ENCODE data around the gene STX16. TPM values are rescaled to one million over a fixed set of nuclear protein-coding genes. Genes with fewer than 3 reads are reported as not detected.

STX16 gene
- total RNA-seq, 1 experiment from 2014 or later = 89.1 TPM

DNA sequence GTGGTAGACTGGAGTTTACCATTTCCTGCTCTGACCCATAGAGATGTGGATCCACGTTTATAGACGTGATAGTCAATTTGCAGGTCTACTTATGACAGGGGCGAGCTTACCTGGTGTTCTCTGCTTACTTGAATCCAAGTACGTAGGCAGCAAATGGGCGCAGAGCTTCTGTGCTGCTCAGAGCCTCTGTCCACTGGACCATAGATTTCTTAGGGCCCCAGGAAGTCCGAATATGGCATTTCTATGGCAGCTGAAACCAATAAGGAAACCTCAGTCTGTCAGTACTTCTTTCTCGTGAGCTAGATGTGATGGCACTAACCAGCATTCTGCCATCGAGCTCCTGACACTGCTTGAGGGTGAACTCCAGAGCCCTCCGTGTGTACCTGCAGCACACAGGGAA lies 22.0 kb downstream of the STX16 start (continued):
- TF ChIP-seq, protein P1, sequence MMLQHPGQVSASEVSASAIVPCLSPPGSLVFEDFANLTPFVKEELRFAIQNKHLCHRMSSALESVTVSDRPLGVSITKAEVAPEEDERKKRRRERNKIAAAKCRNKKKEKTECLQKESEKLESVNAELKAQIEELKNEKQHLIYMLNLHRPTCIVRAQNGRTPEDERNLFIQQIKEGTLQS (CRISPR knock-in tag; conservative IDR thresholded peaks at IDR 0.05) = no peak
- TF ChIP-seq, protein P2, sequence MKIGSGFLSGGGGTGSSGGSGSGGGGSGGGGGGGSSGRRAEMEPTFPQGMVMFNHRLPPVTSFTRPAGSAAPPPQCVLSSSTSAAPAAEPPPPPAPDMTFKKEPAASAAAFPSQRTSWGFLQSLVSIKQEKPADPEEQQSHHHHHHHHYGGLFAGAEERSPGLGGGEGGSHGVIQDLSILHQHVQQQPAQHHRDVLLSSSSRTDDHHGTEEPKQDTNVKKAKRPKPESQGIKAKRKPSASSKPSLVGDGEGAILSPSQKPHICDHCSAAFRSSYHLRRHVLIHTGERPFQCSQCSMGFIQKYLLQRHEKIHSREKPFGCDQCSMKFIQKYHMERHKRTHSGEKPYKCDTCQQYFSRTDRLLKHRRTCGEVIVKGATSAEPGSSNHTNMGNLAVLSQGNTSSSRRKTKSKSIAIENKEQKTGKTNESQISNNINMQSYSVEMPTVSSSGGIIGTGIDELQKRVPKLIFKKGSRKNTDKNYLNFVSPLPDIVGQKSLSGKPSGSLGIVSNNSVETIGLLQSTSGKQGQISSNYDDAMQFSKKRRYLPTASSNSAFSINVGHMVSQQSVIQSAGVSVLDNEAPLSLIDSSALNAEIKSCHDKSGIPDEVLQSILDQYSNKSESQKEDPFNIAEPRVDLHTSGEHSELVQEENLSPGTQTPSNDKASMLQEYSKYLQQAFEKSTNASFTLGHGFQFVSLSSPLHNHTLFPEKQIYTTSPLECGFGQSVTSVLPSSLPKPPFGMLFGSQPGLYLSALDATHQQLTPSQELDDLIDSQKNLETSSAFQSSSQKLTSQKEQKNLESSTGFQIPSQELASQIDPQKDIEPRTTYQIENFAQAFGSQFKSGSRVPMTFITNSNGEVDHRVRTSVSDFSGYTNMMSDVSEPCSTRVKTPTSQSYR (CRISPR knock-in tag; IDR thresholded peaks at IDR 0.05) = no peak
- TF ChIP-seq ZNF396 (CRISPR knock-in tag; IDR thresholded peaks at IDR 0.05; ENCODE audit: borderline replicate concordance) = no peak

DNA sequence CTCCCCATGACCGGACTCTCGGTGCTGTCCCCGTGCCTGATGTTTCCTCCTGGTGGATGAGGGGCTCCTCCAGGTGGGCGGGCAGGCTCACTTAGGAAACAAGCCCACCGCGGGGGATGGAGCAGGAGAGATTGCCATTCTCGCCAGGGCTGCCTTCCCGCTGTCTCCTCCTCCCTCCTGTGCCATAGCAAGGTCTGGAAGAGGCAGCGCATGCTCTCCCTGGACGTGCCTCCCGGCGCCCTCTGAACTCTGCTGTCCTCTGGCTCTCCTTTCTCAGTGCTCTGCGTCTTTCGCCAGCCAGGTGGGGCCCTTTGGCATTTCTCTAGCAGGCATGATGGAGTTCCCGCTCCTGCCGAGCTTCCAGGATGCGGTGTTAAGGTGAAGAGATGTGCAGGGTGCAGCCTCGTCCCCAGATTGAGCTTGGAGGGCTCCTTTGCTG lies 24.1 kb downstream of the STX16 start:
- Mint-ChIP-seq H3K27ac (peak overlapping the region; percentile 88), H3K27me3 (ENCODE audit: low read depth) (no peaks in the 10 kb centered on the region), H3K4me1 (peaks cover 72% of the 10 kb centered on the region), H3K4me3 (no peak overlapping the region), H3K9me3 (no peaks in the 10 kb centered on the region), H3K36me3 (peaks cover 69% of the 10 kb centered on the region)
- DNase-seq (ENCODE audit: low spot score) (no peak), ATAC-seq (peak; percentile 46)
- POLR2A ChIA-PET = no interaction called here
- CTCF ChIA-PET = interaction anchor here (0.9 to 1.9 kb wide), 3 partner anchors 18 to 24 kb away, joined by 3 to 6 read pairs (median 6); partner anchors contain the start of gene STX16
- TF ChIP-seq, protein P3, sequence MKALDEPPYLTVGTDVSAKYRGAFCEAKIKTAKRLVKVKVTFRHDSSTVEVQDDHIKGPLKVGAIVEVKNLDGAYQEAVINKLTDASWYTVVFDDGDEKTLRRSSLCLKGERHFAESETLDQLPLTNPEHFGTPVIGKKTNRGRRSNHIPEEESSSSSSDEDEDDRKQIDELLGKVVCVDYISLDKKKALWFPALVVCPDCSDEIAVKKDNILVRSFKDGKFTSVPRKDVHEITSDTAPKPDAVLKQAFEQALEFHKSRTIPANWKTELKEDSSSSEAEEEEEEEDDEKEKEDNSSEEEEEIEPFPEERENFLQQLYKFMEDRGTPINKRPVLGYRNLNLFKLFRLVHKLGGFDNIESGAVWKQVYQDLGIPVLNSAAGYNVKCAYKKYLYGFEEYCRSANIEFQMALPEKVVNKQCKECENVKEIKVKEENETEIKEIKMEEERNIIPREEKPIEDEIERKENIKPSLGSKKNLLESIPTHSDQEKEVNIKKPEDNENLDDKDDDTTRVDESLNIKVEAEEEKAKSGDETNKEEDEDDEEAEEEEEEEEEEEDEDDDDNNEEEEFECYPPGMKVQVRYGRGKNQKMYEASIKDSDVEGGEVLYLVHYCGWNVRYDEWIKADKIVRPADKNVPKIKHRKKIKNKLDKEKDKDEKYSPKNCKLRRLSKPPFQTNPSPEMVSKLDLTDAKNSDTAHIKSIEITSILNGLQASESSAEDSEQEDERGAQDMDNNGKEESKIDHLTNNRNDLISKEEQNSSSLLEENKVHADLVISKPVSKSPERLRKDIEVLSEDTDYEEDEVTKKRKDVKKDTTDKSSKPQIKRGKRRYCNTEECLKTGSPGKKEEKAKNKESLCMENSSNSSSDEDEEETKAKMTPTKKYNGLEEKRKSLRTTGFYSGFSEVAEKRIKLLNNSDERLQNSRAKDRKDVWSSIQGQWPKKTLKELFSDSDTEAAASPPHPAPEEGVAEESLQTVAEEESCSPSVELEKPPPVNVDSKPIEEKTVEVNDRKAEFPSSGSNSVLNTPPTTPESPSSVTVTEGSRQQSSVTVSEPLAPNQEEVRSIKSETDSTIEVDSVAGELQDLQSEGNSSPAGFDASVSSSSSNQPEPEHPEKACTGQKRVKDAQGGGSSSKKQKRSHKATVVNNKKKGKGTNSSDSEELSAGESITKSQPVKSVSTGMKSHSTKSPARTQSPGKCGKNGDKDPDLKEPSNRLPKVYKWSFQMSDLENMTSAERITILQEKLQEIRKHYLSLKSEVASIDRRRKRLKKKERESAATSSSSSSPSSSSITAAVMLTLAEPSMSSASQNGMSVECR (CRISPR knock-in tag; IDR thresholded peaks at IDR 0.05; ENCODE audit: borderline replicate concordance) = no peak
- no peak for TF ChIP-seq EMX1 (CRISPR knock-in tag; IDR thresholded peaks at IDR 0.05)

DNA sequence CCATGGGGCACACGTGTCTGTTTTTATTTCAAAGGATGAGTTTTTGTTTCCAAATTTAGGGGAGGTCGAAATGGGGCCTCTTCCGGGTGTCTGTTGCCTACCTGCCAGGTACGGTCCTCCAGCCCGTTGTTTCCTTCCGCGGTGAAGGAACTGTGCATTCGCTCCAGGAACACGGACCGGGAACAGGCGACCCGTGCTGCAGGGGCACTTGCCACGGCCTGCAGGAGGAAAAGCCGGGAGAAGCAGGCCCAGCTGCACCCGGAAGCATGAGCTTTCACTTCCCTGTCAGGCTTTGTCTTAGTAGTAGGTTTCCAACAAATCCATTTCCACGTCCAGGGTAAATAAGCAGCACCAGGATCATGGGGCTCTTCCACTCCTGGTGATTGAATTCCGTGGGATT lies 24.6 kb downstream of the STX16 start:
- ChIA-PET CTCF (interaction anchor here (0.9 to 1.9 kb wide), 3 partner anchors 18 to 25 kb away, joined by 3 to 6 read pairs (median 6); partner anchors contain the start of gene STX16), POLR2A (no interaction called here)
- ATAC-seq (no peak), DNase-seq (ENCODE audit: low spot score) (no peak)
- no peaks in the 10 kb centered on the region for H3K9me3 Mint-ChIP-seq
- H3K27me3 Mint-ChIP-seq (ENCODE audit: low read depth) = no peaks in the 10 kb centered on the region
- peaks cover 74% of the 10 kb centered on the region for H3K36me3 Mint-ChIP-seq
- no peak overlapping the region for H3K4me3 Mint-ChIP-seq
- peak overlapping the region; percentile 88 for H3K27ac Mint-ChIP-seq
- peaks cover 67% of the 10 kb centered on the region for H3K4me1 Mint-ChIP-seq
- TF ChIP-seq NFE2L1 (CRISPR knock-in tag; IDR thresholded peaks at IDR 0.05) (no peak), FOXJ3 (CRISPR knock-in tag; IDR thresholded peaks at IDR 0.05; ENCODE audit: borderline replicate concordance) (no peak), TCF7 (CRISPR knock-in tag; IDR thresholded peaks at IDR 0.05; ENCODE audit: low read depth) (no peak), RELA (CRISPR knock-in tag; IDR thresholded peaks at IDR 0.05; ENCODE audit: borderline replicate concordance) (no peak), GABPB1 (CRISPR knock-in tag; IDR thresholded peaks at IDR 0.05) (no peak)
- TF ChIP-seq, protein P4, sequence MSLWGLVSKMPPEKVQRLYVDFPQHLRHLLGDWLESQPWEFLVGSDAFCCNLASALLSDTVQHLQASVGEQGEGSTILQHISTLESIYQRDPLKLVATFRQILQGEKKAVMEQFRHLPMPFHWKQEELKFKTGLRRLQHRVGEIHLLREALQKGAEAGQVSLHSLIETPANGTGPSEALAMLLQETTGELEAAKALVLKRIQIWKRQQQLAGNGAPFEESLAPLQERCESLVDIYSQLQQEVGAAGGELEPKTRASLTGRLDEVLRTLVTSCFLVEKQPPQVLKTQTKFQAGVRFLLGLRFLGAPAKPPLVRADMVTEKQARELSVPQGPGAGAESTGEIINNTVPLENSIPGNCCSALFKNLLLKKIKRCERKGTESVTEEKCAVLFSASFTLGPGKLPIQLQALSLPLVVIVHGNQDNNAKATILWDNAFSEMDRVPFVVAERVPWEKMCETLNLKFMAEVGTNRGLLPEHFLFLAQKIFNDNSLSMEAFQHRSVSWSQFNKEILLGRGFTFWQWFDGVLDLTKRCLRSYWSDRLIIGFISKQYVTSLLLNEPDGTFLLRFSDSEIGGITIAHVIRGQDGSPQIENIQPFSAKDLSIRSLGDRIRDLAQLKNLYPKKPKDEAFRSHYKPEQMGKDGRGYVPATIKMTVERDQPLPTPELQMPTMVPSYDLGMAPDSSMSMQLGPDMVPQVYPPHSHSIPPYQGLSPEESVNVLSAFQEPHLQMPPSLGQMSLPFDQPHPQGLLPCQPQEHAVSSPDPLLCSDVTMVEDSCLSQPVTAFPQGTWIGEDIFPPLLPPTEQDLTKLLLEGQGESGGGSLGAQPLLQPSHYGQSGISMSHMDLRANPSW (CRISPR knock-in tag; conservative IDR thresholded peaks at IDR 0.05; ENCODE audit: low read depth) = no peak
- TF ChIP-seq, protein P5, sequence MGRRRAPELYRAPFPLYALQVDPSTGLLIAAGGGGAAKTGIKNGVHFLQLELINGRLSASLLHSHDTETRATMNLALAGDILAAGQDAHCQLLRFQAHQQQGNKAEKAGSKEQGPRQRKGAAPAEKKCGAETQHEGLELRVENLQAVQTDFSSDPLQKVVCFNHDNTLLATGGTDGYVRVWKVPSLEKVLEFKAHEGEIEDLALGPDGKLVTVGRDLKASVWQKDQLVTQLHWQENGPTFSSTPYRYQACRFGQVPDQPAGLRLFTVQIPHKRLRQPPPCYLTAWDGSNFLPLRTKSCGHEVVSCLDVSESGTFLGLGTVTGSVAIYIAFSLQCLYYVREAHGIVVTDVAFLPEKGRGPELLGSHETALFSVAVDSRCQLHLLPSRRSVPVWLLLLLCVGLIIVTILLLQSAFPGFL (CRISPR knock-in tag; IDR thresholded peaks at IDR 0.05; ENCODE audit: borderline replicate concordance) = no peak
- TF ChIP-seq, protein P6, sequence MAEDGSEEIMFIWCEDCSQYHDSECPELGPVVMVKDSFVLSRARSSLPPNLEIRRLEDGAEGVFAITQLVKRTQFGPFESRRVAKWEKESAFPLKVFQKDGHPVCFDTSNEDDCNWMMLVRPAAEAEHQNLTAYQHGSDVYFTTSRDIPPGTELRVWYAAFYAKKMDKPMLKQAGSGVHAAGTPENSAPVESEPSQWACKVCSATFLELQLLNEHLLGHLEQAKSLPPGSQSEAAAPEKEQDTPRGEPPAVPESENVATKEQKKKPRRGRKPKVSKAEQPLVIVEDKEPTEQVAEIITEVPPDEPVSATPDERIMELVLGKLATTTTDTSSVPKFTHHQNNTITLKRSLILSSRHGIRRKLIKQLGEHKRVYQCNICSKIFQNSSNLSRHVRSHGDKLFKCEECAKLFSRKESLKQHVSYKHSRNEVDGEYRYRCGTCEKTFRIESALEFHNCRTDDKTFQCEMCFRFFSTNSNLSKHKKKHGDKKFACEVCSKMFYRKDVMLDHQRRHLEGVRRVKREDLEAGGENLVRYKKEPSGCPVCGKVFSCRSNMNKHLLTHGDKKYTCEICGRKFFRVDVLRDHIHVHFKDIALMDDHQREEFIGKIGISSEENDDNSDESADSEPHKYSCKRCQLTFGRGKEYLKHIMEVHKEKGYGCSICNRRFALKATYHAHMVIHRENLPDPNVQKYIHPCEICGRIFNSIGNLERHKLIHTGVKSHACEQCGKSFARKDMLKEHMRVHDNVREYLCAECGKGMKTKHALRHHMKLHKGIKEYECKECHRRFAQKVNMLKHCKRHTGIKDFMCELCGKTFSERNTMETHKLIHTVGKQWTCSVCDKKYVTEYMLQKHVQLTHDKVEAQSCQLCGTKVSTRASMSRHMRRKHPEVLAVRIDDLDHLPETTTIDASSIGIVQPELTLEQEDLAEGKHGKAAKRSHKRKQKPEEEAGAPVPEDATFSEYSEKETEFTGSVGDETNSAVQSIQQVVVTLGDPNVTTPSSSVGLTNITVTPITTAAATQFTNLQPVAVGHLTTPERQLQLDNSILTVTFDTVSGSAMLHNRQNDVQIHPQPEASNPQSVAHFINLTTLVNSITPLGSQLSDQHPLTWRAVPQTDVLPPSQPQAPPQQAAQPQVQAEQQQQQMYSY (CRISPR knock-in tag; IDR thresholded peaks at IDR 0.05) = no peak
- TF ChIP-seq, protein P7, sequence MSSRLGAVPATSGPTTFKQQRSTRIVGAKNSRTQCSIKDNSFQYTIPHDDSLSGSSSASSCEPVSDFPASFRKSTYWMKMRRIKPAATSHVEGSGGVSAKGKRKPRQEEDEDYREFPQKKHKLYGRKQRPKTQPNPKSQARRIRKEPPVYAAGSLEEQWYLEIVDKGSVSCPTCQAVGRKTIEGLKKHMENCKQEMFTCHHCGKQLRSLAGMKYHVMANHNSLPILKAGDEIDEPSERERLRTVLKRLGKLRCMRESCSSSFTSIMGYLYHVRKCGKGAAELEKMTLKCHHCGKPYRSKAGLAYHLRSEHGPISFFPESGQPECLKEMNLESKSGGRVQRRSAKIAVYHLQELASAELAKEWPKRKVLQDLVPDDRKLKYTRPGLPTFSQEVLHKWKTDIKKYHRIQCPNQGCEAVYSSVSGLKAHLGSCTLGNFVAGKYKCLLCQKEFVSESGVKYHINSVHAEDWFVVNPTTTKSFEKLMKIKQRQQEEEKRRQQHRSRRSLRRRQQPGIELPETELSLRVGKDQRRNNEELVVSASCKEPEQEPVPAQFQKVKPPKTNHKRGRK (CRISPR knock-in tag; IDR thresholded peaks at IDR 0.05; ENCODE audit: borderline replicate concordance) = no peak

All from WTC11 (cell line).